WERI-Rb-1 (cell line): ENCODE measurements around the gene CMIP.

Experiments used
- DNase-seq: peaks from one replicate; pipeline ENCODE4 v3.0.0-alpha.2; 2020
- H3K27ac ChIP-seq: fragments of 250-450 bp; sonication (Bioruptor Pico); 2 replicates; pipeline ENCODE4 v1.5.1; 2020; ENCODE audit warnings: mild to moderate bottlenecking, moderate library complexity
- H3K27me3 ChIP-seq: fragments of 250-450 bp; sonication (Bioruptor Pico); 2 replicates; pipeline ENCODE4 v1.5.1; 2021; ENCODE audit warnings: mild to moderate bottlenecking, low read depth, moderate library complexity; ENCODE audit not compliant: insufficient read depth, severe bottlenecking
- H3K36me3 ChIP-seq: fragments of 250-450 bp; sonication (Bioruptor Pico); 2 replicates; pipeline ENCODE4 v1.5.1; 2020; ENCODE audit warnings: mild to moderate bottlenecking, moderate library complexity
- H3K4me3 ChIP-seq: 2 replicates; pipeline ENCODE4 v1.5.1; 2011; ENCODE audit warnings: low read depth, mild to moderate bottlenecking, control low read depth, low read length
- H3K9me3 ChIP-seq: fragments of 250-450 bp; sonication (Bioruptor Pico); 2 replicates; pipeline ENCODE4 v1.5.1; 2021; ENCODE audit warnings: mild to moderate bottlenecking, moderate library complexity; ENCODE audit not compliant: severe bottlenecking
- TF ChIP-seq, protein P1 (sequence below): IDR thresholded peaks from 2 replicates; pipeline ENCODE4 v1.5.1; 2011; ENCODE audit warnings: low read depth, mild to moderate bottlenecking, control low read depth, inconsistent platforms, low read length

The CMIP gene

DNA sequence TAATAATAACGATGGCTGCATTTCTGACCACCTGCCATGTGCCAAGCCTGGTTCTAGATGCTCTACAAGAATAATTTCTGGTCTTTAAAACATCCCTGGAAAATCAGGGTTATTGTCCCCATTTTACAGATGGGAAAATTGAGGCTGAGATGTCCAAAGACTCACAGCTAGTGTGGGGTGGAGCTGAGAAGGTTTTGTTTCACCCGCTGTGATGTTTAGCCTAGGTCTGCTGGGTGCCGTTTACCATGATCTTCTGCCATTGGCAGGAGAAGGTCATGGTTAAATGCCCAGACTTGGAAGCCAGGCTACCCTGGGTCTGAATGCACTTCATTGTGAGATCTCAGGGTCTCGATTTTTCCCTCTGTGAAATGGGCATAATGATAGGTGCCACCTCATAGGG lies 175.4 kb downstream of the CMIP start:
- no peaks in the 10 kb centered on the region for H3K9me3 ChIP-seq
- H3K27me3 ChIP-seq = no peaks in the 10 kb centered on the region
- no peaks in the 10 kb centered on the region for H3K36me3 ChIP-seq
- no peak overlapping the region for H3K4me3 ChIP-seq
- no peak overlapping the region for H3K27ac ChIP-seq
- TF ChIP-seq, protein P1, sequence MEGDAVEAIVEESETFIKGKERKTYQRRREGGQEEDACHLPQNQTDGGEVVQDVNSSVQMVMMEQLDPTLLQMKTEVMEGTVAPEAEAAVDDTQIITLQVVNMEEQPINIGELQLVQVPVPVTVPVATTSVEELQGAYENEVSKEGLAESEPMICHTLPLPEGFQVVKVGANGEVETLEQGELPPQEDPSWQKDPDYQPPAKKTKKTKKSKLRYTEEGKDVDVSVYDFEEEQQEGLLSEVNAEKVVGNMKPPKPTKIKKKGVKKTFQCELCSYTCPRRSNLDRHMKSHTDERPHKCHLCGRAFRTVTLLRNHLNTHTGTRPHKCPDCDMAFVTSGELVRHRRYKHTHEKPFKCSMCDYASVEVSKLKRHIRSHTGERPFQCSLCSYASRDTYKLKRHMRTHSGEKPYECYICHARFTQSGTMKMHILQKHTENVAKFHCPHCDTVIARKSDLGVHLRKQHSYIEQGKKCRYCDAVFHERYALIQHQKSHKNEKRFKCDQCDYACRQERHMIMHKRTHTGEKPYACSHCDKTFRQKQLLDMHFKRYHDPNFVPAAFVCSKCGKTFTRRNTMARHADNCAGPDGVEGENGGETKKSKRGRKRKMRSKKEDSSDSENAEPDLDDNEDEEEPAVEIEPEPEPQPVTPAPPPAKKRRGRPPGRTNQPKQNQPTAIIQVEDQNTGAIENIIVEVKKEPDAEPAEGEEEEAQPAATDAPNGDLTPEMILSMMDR = no peak
- DNase-seq = no peak

DNA sequence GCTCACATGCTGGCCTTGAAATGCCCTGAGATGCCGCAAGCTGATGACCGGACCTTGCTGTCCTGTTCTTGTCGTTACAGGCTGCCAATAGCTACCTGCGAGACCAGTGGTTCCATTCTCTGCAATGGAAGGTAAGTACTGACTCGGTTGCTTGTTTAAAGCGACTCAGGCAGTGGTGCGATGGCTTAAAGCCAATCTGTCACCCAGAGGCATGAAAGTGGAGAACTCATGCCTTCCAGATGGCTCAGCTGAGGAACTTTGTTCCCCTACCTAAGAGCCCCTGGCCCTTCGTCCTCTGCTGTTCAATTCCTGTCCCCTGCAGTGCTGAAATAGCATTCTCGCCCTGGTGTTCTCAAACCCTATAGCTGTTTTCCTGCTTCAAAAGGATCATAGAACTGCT lies 176.2 kb downstream of the CMIP start:
- Histone ChIP-seq H3K27ac (no peak overlapping the region), H3K36me3 (no peaks in the 10 kb centered on the region), H3K4me3 (no peak overlapping the region), H3K9me3 (no peaks in the 10 kb centered on the region), H3K27me3 (no peaks in the 10 kb centered on the region)
- no peak for DNase-seq
- TF ChIP-seq, protein P1 = no peak

DNA sequence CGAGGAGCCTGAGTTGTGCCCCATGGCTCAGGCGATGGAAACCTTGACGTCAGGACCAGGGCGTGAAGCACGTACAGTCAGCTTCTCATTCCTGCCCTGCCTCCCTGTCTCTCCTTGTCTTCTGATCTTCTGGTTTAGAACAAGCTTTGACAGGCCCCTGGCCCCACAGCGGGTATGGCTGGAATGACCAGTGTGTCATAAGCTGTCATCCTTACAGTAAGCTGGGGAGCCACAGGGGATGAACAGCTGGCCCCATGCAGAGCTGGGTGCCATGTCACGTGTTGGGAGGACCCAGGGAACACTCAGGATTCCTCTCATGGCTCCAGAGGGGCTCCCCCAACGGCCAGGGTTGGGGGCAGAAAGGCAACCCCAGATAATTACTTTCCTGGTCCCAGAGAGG lies 176.9 kb downstream of the CMIP start:
- TF ChIP-seq, protein P1 = no peak
- Histone ChIP-seq H3K9me3 (no peaks in the 10 kb centered on the region), H3K27ac (no peak overlapping the region), H3K27me3 (no peaks in the 10 kb centered on the region), H3K4me3 (no peak overlapping the region), H3K36me3 (no peaks in the 10 kb centered on the region)
- no peak for DNase-seq

DNA sequence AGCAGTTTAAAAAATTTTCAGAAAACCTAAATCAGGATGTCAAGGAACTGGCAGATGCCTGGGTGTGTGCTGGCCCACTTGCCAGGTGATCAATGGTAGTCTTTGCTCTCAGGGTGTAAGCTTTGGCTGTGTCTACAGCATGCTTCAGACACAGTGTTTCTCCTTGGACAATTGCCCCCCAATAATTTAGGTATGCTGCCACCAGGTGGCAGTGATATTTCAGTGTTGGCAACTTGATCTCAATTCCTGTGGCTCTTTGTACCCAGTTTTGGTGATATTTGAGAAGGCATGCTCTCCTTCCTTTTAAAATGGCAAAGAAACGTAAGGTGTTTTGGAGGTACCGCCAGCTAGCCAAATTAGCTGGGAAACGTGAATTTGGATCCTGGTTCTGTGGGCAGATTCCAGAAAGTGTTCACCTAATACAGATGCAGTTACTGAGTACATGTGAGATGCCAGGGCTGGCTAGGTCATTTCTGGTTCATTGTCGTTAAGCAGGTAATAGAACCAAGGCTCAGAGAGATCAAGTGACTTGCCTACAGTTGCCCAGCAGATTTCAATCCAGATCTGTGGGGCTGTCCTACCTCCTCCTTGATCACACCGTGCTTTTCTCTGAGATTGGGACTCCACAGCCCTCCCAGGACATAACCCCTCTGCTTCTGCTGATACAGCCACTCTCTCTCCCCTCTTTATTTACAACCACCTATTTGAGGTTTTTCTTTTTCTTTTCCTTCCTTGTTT lies 178.9 kb downstream of the CMIP start:
- no peaks in the 10 kb centered on the region for H3K27me3 ChIP-seq
- H3K27ac ChIP-seq = no peak overlapping the region
- no peak for DNase-seq
- H3K4me3 ChIP-seq = no peak overlapping the region
- H3K36me3 ChIP-seq = no peaks in the 10 kb centered on the region
- TF ChIP-seq, protein P1 = peak; percentile 37; the same call in 1 of the 2 replicates
- no peaks in the 10 kb centered on the region for H3K9me3 ChIP-seq

DNA sequence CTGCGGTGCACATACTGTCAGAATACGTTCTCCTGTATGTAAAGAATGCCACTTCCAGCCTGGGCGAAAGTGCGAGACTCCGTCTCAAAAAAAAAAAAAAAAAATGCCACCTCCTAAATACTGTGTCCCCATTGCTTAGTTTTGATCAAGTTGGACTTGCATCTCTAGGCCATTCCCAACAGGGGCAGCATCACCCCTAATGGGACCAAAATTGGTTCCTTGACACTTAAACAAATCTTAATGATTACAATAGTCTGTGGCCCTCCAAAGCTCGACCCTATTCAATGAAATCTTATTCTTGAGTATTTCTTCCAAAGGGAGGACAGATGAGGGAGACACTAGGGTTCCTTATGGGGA lies 179.8 kb downstream of the CMIP start:
- no peaks in the 10 kb centered on the region for H3K36me3 ChIP-seq
- TF ChIP-seq, protein P1 = no peak
- no peak for DNase-seq
- no peaks in the 10 kb centered on the region for H3K9me3 ChIP-seq
- H3K4me3 ChIP-seq = no peak overlapping the region
- H3K27ac ChIP-seq = no peak overlapping the region
- no peaks in the 10 kb centered on the region for H3K27me3 ChIP-seq
